ENCODE measurements around the gene VAT1L.

Gene VAT1L

GRCh38 chr16:77825196-77825595, 36.8 kb downstream of the VAT1L start:
- FAIRE-seq (no peak), DNase-seq (ENCODE audit: insufficient read length, low spot score) (no peak)

- DNase-seq (ENCODE audit: insufficient read length, low spot score) (no peak), FAIRE-seq (no peak)
Observed at GRCh38 chr16:77827032-77827431, 38.7 kb downstream of the VAT1L start.

- FAIRE-seq: peak; percentile 82
- peak; percentile 82 for DNase-seq (ENCODE audit: insufficient read length, low spot score)
Observed at GRCh38 chr16:77833921-77834634, 45.7 kb downstream of the VAT1L start.

- peak; percentile 72 for DNase-seq (ENCODE audit: insufficient read length, low spot score)
- peak; percentile 87 for FAIRE-seq
Observed at GRCh38 chr16:77834635-77835540, 46.5 kb downstream of the VAT1L start.

GRCh38 chr16:77836801-77837200, 48.4 kb downstream of the VAT1L start:
- DNase-seq (ENCODE audit: insufficient read length, low spot score) (no peak), FAIRE-seq (no peak)

- FAIRE-seq: no peak
- no peak for DNase-seq (ENCODE audit: insufficient read length, low spot score)
Observed at GRCh38 chr16:77838597-77839255, 50.4 kb downstream of the VAT1L start.

- FAIRE-seq (peak; percentile 23), DNase-seq (ENCODE audit: insufficient read length, low spot score) (no peak)
Observed at GRCh38 chr16:77840093-77840492, 51.7 kb downstream of the VAT1L start.

GRCh38 chr16:77840673-77841501, 52.5 kb downstream of the VAT1L start:
- no peak for DNase-seq (ENCODE audit: insufficient read length, low spot score)
- peak; percentile 9 for FAIRE-seq

- FAIRE-seq (no peak), DNase-seq (ENCODE audit: insufficient read length, low spot score) (no peak)
Observed at GRCh38 chr16:77841502-77841763, 53.1 kb downstream of the VAT1L start.

GRCh38 chr16:77842468-77842867, 54.1 kb downstream of the VAT1L start:
- FAIRE-seq (no peak), DNase-seq (ENCODE audit: insufficient read length, low spot score) (no peak)

- DNase-seq (ENCODE audit: insufficient read length, low spot score) (no peak), FAIRE-seq (no peak)
Observed at GRCh38 chr16:77843405-77843804, 55.0 kb downstream of the VAT1L start.

GRCh38 chr16:77844801-77845200, 56.4 kb downstream of the VAT1L start:
- FAIRE-seq (no peak), DNase-seq (ENCODE audit: insufficient read length, low spot score) (no peak)

- no peak for DNase-seq (ENCODE audit: insufficient read length, low spot score)
- FAIRE-seq: peak; percentile 16
Observed at GRCh38 chr16:77849646-77850258, 61.4 kb downstream of the VAT1L start.

- FAIRE-seq (no peak), DNase-seq (ENCODE audit: insufficient read length, low spot score) (no peak)
Observed at GRCh38 chr16:77850636-77851333, 62.4 kb downstream of the VAT1L start.

GRCh38 chr16:77853161-77853560, 64.8 kb downstream of the VAT1L start:
- no peak for DNase-seq (ENCODE audit: insufficient read length, low spot score)
- FAIRE-seq: no peak

GRCh38 chr16:77856438-77857160, 68.2 kb downstream of the VAT1L start:
- FAIRE-seq (no peak), DNase-seq (ENCODE audit: insufficient read length, low spot score) (no peak)

- FAIRE-seq: no peak
Observed at GRCh38 chr16:77858060-77858459, 69.7 kb downstream of the VAT1L start.

GRCh38 chr16:77859493-77860232, 71.3 kb downstream of the VAT1L start:
- FAIRE-seq (no peak), DNase-seq (ENCODE audit: insufficient read length, low spot score) (no peak)

More at GRCh38 chr16:77858060-77858459, 69.7 kb downstream of the VAT1L start:
- DNase-seq (ENCODE audit: insufficient read length, low spot score): no peak

Measured in HTR-8/SVneo (cell line).